ENCODE measurements around the gene RAB26.
"Not testable (repeated sequence)": the region's sequence is repeated elsewhere in the genome, so short reads cannot be mapped to it uniquely, and the experiment has no call there.

GRCh38 chr16:2105291-2105690 lies 43.1 kb upstream of the RAB26 start:
- not testable (repeated sequence) for TF ChIP-seq CTCF (IDR thresholded peaks at IDR 0.05; ENCODE audit: low read length); EZH2 (IDR thresholded peaks at IDR 0.05; ENCODE audit: borderline replicate concordance, low read length)

Measured in OCI-LY1 (cell line).